ENCODE data around the gene KDM2A. TPM values are rescaled to one million over a fixed set of nuclear protein-coding genes. Genes with fewer than 3 reads are reported as not detected.

Gene KDM2A
- total RNA-seq, 1 experiment from 2014 or later: 120 TPM

GRCh38 chr11:67179892-67180490, 60.9 kb downstream of the KDM2A start:
- BruUV-seq (replicated peaks): no TSS peak
- Histone ChIP-seq H4K20me1 (ENCODE audit: insufficient read depth) (peaks cover 8% of the 10 kb centered on the region; the same call in 1 of the 2 replicates), H3F3A (ENCODE audit: insufficient read depth, low read depth) (peaks cover 21% of the 10 kb centered on the region; the same call in 1 of the 2 replicates), H3K4me3 (no peak overlapping the region), H3K36me3 (ENCODE audit: low read depth) (peaks cover 17% of the 10 kb centered on the region), H3K4me2 (no peak overlapping the region), H3K4me1 (replicated peaks; ENCODE audit: insufficient read depth) (no peaks in the 10 kb centered on the region), H3K9me3 (ENCODE audit: insufficient read depth, low read depth) (no peaks in the 10 kb centered on the region), H3K9me2 (ENCODE audit: insufficient read depth) (no peaks in the 10 kb centered on the region), H3K79me2 (ENCODE audit: low read depth) (peaks cover 45% of the 10 kb centered on the region), H3K27ac (no peak overlapping the region), H3K27me3 (ENCODE audit: insufficient read depth, low read depth) (no peaks in the 10 kb centered on the region), H2AFZ (no peak overlapping the region)
- intact Hi-C loops (cut with micrococcal nuclease; ENCODE audit: unreplicated experiment): no loop called here
- TF ChIP-seq EZH2 (IDR thresholded peaks at IDR 0.05; ENCODE audit: low read depth) (no peak), CTCF (conservative IDR thresholded peaks at IDR 0.05) (no peak)
- ChIA-PET POLR2A (ENCODE audit: unreplicated experiment) (no interaction called here), CTCF (no interaction called here)
- DNase-seq: no peak

DNA sequence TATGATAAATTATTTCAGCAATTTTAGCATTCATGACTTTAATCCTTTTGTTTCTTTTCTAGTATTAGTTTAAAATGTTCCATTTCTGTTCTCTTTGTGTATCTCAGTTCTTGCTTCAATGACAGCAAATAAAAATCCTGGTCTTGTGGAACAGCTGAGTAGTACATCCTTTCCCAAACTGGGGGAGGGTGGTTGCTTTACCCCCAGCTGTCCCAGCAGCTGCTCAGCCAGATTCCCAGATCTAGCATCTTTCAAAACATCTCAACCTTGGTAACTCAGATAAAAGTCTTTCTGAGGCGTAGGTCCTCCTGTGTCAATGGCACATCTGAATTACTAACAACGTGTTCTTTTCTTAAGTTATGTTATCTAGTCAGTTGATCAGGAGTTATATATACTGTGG, 75.0 kb downstream of the KDM2A start:
- peaks cover 1% of the 10 kb centered on the region; the same call in 1 of the 2 replicates for H3K4me1 ChIP-seq (replicated peaks; ENCODE audit: insufficient read depth)
- no peak overlapping the region for H2AFZ ChIP-seq
- peaks cover 19% of the 10 kb centered on the region for H3F3A ChIP-seq (ENCODE audit: insufficient read depth, low read depth)
- no peak overlapping the region for H3K27ac ChIP-seq
- TF ChIP-seq EZH2 (IDR thresholded peaks at IDR 0.05; ENCODE audit: low read depth) (no peak), CTCF (conservative IDR thresholded peaks at IDR 0.05) (no peak)
- H3K27me3 ChIP-seq (ENCODE audit: insufficient read depth, low read depth): no peaks in the 10 kb centered on the region
- no TSS peak for BruUV-seq (replicated peaks)
- no peak overlapping the region for H3K4me3 ChIP-seq
- H3K9me2 ChIP-seq (ENCODE audit: insufficient read depth): no peaks in the 10 kb centered on the region
- CTCF ChIA-PET: interaction anchor here (0.6 to 0.7 kb wide), 2 partner anchors 22 to 75 kb away, joined by 3 to 4 read pairs; partner anchors contain the start of gene KDM2A
- POLR2A ChIA-PET (ENCODE audit: unreplicated experiment): no interaction called here
- no peaks in the 10 kb centered on the region for H3K9me3 ChIP-seq (ENCODE audit: insufficient read depth, low read depth)
- no peaks in the 10 kb centered on the region for H3K79me2 ChIP-seq (ENCODE audit: low read depth)
- DNase-seq: no peak
- no peaks in the 10 kb centered on the region for H4K20me1 ChIP-seq (ENCODE audit: insufficient read depth)
- no peaks in the 10 kb centered on the region for H3K36me3 ChIP-seq (ENCODE audit: low read depth)
- intact Hi-C loops (cut with micrococcal nuclease; ENCODE audit: unreplicated experiment): no loop called here
- H3K4me2 ChIP-seq: no peak overlapping the region

- Histone ChIP-seq H3K79me2 (ENCODE audit: low read depth) (no peaks in the 10 kb centered on the region), H3K4me1 (replicated peaks; ENCODE audit: insufficient read depth) (no peaks in the 10 kb centered on the region), H3K27me3 (ENCODE audit: insufficient read depth, low read depth) (no peaks in the 10 kb centered on the region), H4K20me1 (ENCODE audit: insufficient read depth) (no peaks in the 10 kb centered on the region), H3K9me3 (ENCODE audit: insufficient read depth, low read depth) (no peaks in the 10 kb centered on the region), H2AFZ (no peak overlapping the region), H3K4me2 (no peak overlapping the region), H3K27ac (no peak overlapping the region), H3K9me2 (ENCODE audit: insufficient read depth) (no peaks in the 10 kb centered on the region), H3K4me3 (no peak overlapping the region), H3F3A (ENCODE audit: insufficient read depth, low read depth) (peaks cover 12% of the 10 kb centered on the region), H3K36me3 (ENCODE audit: low read depth) (no peaks in the 10 kb centered on the region)
- ChIA-PET POLR2A (ENCODE audit: unreplicated experiment) (no interaction called here), CTCF (no interaction called here)
- TF ChIP-seq EZH2 (IDR thresholded peaks at IDR 0.05; ENCODE audit: low read depth) (no peak), CTCF (conservative IDR thresholded peaks at IDR 0.05) (no peak)
- BruUV-seq (replicated peaks): no TSS peak
- no peak for DNase-seq
- intact Hi-C loops (cut with micrococcal nuclease; ENCODE audit: unreplicated experiment): no loop called here
These were observed 77.0 kb downstream of the KDM2A start for GRCh38 chr11:67195971-67196456.
